ENCODE results near the gene TBC1D3B. TPM values are rescaled to one million over a fixed set of nuclear protein-coding genes. Genes with fewer than 3 reads are reported as not detected.

TBC1D3B gene
- total and polyA plus RNA-seq, 2 donors (not counting 3 experiments of a cell fraction or from before 2014, with no cell fraction given) = 0.81 to 3.3 TPM

DNA sequence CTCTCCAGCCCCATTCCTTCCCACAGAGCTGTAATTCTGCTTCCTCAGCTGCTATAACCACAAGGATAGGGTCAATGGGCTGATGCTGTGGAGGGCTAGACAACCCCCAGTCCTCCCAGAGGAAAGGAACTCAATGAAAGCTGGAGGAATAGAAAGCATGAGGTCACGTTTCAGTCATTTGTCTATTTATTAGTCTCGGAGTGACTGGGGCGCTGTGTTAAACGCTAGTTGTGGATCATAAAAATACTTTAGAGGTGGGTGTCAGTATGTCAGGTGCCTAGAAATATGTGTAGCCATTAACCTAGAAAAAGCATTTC is 20.9 kb upstream of the TBC1D3B start:
- Histone ChIP-seq H3K36me3 (ENCODE audit: control insufficient read depth in 2 of 2, extremely low read depth in 1 of 2, insufficient read depth in 2 of 2, low read length in 2 of 2) (no peaks in the 10 kb centered on the region), H2AFZ (ENCODE audit: low read depth, low read length) (no peak overlapping the region), H3K27me3 (ENCODE audit: control insufficient read depth in 2 of 2, insufficient read depth in 2 of 2, low read length in 2 of 2) (no peaks in the 10 kb centered on the region), H3K4me2 (ENCODE audit: insufficient read depth, low read length) (no peak overlapping the region), H3K9me3 (replicated peaks; ENCODE audit: control insufficient read depth, insufficient read depth, low read length) (no peaks in the 10 kb centered on the region), H3K79me2 (ENCODE audit: control insufficient read depth, insufficient read depth, low read length) (no peaks in the 10 kb centered on the region), H4K20me1 (replicated peaks; ENCODE audit: control insufficient read depth, extremely low read depth, insufficient read depth, low read length) (no peaks in the 10 kb centered on the region), H3K4me3 (replicated peaks in 1 of 3; ENCODE audit: insufficient read depth in 1 of 3, low read depth in 1 of 3, low read length in 3 of 3) (no peak overlapping the region), H3K9ac (replicated peaks; ENCODE audit: extremely low read depth, insufficient read depth, low read length) (no peak overlapping the region), H3K27ac (ENCODE audit: insufficient read depth, low read depth, low read length) (no peak overlapping the region), H3K4me1 (ENCODE audit: control insufficient read depth, extremely low read depth, insufficient read depth, low read length) (no peaks in the 10 kb centered on the region), H3K9me1 (replicated peaks; ENCODE audit: control insufficient read depth, extremely low read depth, insufficient read depth, low read length) (no peaks in the 10 kb centered on the region)
- TF ChIP-seq, protein P1, sequence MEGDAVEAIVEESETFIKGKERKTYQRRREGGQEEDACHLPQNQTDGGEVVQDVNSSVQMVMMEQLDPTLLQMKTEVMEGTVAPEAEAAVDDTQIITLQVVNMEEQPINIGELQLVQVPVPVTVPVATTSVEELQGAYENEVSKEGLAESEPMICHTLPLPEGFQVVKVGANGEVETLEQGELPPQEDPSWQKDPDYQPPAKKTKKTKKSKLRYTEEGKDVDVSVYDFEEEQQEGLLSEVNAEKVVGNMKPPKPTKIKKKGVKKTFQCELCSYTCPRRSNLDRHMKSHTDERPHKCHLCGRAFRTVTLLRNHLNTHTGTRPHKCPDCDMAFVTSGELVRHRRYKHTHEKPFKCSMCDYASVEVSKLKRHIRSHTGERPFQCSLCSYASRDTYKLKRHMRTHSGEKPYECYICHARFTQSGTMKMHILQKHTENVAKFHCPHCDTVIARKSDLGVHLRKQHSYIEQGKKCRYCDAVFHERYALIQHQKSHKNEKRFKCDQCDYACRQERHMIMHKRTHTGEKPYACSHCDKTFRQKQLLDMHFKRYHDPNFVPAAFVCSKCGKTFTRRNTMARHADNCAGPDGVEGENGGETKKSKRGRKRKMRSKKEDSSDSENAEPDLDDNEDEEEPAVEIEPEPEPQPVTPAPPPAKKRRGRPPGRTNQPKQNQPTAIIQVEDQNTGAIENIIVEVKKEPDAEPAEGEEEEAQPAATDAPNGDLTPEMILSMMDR (IDR thresholded peaks at IDR 0.05; ENCODE audit: extremely low read depth in 1 of 2, insufficient read depth in 1 of 2, low read depth in 1 of 2, low read length in 2 of 2) = no peak
- TF ChIP-seq MYC (IDR thresholded peaks at IDR 0.05; ENCODE audit: low read depth, low read length) (no peak), GATA2 (IDR thresholded peaks at IDR 0.05; ENCODE audit: insufficient read depth, insufficient read length, low read depth, low read length) (no peak), FOS (IDR thresholded peaks at IDR 0.05; ENCODE audit: borderline replicate concordance, insufficient read depth, low read length) (no peak), EZH2 (IDR thresholded peaks at IDR 0.05; ENCODE audit: borderline replicate concordance, low read depth, low read length, severe bottlenecking) (no peak), JUN (IDR thresholded peaks at IDR 0.05; ENCODE audit: borderline replicate concordance, insufficient read depth, insufficient read length, low read depth) (no peak), POLR2AphosphoS5 (IDR thresholded peaks at IDR 0.05; ENCODE audit: insufficient read depth, low read depth, low read length) (no peak), MAX (IDR thresholded peaks at IDR 0.05; ENCODE audit: insufficient read depth, insufficient read length) (no peak), POLR2A (IDR thresholded peaks at IDR 0.05; ENCODE audit: low read depth, low read length) (no peak)
- DNase-seq (ENCODE audit: low read depth, low spot score) (no peak), FAIRE-seq (no peak)
- CTCF ChIA-PET = no interaction called here
- POLR2A ChIA-PET = no interaction called here
- BruUV-seq (replicated peaks) = no TSS peak
- intact Hi-C loops (cut with micrococcal nuclease) (no loop called here), dilution Hi-C loops (cut with MboI; ENCODE audit: extremely low pct_ligation_motif_present, low sequenced_read_pairs) (no loop called here)

Data from endothelial cell of umbilical vein (primary cell).